GM21786 (cell line): ENCODE data around the gene BRINP3.

ENCODE experiments used
- ATAC-seq: cut with Tn5 transposase; IDR thresholded peaks from one replicate; pipeline ENCODE4 v1.9.1; 2021; ENCODE audit not compliant: unreplicated experiment

Gene BRINP3

DNA sequence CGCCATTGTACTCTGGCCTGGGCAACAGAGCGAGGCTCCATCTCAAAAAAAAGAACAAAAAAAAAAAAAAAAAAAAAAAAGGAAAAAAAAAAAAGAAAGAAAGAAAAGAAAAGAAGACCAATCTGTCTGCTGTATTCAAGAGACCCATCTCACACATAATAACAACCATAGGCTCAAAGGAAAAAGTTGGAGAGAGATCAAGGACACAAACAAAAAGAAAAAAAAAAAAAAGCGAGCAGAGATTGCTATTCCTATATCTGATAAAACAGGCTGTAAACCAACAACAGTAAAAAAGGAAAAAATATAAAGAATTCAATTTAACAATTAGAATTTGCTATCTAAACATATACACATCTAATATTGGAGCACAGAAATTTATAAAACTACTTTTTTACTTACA, 150.4 kb downstream of the BRINP3 start:
- no peak for ATAC-seq

DNA sequence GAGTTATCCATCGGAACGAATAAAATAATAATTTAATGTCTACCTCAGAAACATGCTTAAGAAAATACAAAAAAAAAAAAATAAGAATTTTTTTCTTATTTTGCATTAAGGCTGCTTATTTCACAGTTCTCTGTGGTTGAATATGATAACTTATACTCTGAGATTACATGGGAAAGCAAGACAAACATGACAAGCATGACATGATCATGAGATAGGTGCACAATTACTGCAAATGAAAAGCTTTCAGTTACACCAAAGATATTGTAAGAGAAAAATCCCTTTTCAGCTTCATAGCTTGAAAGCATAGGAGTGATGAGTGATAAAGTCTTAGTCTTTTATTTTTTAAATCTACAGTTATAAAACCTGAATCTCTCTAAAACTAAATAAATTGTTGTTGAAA, 154.1 kb downstream of the BRINP3 start:
- no peak for ATAC-seq

DNA sequence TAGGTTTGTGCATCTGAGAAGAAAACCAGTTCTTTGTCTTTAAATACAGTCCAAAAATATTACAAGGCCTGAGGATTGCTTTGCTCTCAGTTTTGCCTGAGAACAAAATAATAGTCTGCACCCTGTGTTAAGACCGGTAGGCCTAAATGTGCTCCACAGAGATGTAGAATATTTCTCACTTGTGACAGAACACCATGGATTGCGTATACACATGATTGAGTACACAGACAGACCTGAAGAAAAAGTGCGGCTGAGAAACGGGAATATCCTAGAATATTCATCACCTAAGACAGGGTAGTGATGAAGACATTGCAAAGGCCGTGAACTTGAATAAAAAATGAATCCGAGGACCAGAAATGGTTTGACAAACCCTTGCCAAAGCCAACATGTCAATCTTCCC, 155.4 kb downstream of the BRINP3 start:
- ATAC-seq = no peak

DNA sequence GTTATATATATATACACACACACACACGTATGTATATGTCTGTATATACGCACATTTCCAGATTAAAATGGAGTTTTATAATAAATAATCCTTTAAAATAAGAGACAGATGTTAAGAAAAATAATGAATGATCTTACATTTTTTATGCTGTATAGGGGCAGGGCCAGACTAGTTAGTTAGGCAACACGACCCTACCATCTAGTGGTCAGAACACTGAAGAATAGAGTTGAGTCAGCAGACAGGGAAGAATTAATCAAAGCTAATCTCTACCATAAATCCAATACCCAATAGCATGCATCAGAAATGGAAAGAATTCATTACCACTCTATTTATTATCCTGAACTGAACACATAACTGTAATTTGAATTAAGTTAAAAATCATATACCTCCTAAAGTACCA, 156.7 kb downstream of the BRINP3 start:
- ATAC-seq = no peak

DNA sequence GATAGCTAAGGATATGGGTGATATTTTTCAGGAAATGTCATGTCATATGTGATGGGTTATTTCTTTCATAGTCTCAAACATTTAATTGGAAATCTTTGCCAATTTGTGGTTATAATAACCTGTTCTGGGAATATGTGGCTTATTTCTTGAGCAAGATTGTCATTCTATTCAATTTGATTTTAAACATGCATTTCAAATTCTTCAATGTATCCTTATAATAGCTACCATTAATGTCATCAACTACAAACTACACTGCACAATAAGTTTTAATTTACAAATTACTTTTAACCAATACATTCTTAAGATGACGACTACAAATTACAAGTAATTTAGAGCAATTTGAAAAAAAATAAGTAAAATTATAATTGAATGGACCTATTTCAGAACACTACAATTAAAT, 164.9 kb downstream of the BRINP3 start:
- ATAC-seq = no peak

DNA sequence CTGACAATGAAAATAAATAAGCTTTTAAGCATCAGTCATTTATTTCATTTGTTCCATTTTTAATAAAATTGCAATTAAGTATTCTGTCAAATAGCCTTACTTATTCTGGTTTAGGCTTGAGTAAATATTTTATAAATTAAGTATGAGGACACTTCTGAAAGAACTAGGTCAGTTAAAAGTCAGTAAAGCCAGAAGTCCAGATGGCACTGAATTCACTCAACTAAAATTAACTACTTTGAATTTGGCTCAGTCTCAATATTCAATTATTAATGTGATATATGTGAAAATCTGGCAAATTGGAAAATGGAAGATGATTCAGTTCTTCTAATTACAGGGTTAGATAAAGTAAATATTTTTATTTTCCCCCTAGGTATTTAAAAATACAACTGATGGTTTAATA, 174.2 kb downstream of the BRINP3 start:
- ATAC-seq = no peak

DNA sequence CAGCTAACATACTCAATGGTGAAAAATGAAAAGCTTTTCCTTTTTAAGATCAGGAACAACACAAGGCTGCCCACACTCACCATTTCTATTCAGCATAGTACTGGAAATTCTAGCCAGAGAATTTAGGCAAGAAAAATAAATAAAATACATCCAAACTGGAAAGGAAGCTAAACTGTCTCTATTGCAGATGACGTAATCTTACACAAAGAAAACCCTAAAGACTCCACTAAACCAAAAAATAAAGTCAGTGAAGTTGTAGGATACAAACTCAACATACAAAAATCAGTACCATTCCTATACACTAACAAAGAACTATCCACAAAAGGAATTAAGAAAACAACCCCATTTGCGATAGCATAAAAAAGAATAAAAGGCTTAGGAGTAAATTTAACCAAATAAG, 181.2 kb downstream of the BRINP3 start:
- no peak for ATAC-seq

DNA sequence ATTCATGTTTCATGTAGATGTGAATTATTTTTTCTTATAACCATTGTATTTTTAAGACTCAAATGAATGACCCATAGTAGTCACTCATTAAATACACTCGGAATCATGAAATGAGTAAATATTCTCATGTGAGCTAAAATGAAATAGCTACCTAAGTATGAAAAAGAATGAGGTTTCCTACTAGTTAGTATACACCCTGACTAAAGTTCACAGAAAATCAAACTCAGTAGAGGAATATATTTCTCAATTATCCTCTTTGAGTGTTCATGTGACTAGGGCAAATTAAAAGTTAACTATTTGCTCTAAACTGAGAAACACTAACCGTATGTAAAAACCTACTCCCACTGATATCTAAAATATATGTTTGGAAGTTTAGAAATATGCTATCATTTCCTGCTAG, 187.8 kb downstream of the BRINP3 start:
- ATAC-seq = no peak

DNA sequence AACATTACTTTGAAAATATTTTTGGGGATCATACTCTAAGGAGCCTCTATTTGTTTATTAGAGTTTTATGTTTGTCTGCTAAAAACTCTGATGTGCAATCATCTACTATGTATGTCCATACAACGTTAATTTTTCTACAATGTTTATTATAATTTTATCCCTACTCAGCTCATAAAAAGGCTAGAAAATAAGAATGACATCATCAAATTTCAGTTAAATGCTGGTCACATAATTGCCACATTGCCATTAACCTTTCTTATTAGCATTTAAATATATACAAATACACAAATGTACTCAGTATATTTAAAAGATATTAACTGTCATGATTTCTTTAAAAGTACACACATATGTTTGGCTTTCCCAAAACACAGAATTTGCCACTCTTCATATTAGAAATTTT, 191.6 kb downstream of the BRINP3 start:
- ATAC-seq = no peak

DNA sequence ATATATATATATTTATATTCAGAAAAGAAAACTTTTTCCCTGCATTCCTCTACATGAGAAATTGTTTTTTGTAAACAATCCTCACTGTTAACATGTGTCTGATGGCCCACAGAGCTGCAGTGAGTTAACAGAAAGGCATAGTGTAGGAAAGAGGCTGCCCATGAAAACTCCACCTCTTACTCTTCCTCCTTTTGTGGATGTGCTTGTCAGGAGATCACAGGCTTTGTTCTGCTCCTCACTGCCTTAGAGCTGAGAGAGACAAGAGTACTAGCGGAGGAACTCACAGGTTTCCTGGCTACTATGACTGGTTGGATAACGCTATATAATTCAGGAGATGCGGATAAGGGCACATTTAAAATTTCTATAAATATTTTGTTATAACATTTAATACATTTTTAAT, 200.6 kb downstream of the BRINP3 start:
- no peak for ATAC-seq

DNA sequence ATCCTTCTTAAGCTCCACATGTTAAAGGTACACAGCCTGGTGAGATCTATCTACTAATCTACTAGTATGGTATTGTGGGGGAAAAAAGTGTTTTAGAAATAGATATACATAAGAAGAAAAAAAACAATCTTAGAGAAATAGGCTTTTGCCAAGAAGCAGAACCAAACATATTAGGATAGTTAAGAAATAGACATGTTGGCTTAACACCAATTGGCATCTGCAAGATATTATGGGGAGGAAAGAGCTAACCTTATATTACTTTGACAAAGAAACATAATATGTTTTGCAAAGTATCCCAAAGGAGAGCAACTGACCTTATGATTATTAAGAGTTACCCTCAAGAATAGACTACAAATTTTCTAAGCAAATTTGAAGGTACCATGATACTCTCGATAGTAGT, 202.9 kb downstream of the BRINP3 start:
- ATAC-seq = no peak

DNA sequence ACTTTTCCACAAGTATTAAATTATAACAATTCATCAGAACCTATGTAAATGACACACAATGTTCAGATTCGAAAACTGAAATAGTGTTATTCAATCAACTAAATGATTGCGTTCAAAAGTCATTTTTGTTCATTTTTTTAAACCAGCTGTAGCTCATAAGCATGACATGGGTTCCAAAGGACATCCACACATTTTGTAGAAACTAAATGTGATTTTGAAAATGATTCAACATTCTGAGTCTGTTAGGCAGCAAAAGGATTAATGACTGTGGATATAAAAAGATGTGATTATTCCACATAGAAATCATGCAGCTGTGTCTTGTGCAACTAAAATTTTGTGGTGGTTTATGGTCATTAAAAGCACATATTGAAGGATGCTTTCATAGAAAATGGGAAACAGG, 204.5 kb downstream of the BRINP3 start:
- ATAC-seq = no peak

DNA sequence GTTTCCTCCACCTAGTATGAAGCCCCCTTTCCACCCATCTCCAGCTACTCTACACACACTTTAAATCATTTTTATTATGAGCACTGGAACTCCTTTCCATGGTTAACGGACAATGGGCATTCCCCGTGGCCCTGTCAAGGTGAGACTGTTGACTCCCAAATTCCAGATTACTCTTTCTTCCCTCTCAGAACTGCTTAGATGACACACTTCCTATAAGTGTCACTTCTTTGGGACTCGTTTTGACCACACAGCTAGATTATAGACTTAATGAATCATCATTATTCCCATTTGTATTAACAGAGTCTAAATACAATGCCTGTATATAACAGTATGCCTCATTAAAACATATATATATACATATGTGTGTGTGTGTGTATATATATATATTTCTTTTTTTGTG, 215.1 kb downstream of the BRINP3 start:
- no peak for ATAC-seq

DNA sequence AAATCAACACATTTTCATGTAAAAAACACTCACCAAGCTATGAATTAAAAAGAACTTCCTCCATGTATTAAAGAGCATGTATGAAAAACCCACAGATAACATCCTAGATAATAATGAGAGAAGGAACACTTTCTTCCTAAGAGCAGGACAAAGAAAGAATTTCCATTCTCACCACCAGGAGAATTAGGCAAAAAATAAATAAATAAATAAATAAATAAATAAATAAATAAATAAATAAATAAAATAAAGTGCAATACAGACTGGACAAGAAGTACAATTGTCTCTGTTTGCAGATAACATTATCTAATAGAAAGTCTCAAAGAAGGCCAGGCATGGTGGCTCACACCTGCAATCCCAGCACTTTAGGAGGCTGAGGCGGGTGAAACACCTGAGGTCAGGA, 218.2 kb downstream of the BRINP3 start:
- no peak for ATAC-seq

DNA sequence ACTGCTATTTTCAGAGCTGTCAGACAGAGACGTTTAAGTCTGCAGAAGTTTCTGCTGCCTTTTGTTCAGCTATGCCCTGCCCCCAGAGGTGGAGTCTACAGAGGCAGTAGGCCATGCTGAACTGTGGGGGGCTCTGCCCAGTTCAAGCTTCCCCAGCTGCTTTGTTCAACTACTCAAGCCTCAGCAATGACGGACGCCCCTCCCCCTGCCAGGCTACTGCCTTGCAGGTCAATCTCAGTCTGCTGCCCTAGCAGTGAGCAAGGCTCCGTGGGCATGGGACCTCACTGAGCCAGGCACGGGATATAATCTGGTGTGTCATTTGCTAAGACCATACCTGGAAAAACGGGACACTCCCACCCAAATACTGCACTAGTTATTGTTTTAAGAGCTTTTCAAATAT, 219.7 kb downstream of the BRINP3 start:
- ATAC-seq = no peak

DNA sequence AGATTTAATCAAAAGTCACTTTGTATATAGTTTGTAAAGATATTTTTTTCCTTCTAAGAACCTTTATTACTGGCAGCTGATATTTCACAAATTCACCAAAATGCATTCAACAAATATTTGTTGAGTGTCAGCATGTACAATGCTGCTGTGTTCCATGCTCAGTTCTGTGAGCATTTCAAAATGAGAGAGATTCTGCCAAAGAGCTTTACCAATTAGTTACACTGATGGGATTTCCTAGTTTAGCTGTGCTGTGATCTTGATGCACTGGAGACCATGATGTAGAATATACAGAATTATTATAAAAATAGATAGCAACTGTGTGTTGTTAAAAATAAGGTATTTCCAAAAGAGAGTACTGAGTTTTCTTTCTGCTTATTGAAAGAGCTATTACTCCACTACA, 225.6 kb downstream of the BRINP3 start:
- no peak for ATAC-seq

DNA sequence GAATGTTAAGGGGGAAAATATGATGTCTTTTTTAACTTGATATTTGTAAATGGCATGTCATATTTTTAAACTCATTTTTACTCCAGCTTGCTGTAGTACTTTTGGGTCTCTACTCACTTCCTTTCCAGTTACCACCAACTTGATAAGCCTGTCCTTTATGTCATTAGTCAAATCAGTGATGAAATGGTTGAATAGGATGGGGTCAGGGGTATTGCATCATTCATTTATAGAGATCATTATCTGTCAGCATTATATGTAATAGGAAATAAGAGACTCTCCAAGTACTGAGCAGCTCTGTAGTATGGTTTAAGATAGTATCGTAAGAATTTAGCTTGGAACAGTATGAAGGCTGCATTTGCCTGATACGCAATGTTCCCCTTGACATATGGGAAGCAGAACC, 227.3 kb downstream of the BRINP3 start:
- ATAC-seq = no peak

DNA sequence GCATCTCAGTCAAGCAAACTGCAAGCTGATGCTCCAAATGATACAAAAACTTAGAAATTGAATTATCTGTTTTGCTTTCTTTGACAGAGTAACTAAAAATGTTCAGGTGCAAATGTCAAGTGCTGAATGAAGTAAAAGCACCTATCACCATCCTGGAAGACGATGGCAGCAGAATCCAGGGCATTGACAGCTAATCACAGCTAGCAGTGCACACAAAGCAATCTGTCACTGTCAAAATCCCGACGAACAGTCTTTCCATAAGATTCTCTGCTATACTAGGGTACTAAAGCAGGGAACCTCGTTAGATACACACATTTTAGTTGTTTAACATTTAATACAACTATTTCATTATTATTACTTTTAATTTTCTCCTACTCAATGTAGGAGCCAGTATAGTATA, 233.3 kb downstream of the BRINP3 start:
- ATAC-seq = no peak

DNA sequence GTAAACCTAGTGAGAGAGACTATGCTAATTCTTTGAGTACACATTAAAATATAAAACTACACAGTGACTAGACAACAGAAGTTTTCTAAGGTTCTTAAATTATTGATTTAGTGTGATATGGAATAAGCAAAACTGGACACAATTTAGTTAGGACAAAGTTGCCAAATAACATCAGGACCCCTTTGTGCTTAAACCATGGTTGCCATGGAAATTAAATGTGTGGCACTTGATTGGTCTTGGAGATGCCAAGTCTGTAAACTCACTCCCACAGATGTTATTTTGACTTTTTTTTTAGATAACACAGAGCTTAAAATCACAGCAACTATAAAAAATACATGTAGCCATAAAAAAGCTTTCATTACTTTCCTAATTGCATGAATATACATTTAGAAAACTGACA, 234.6 kb downstream of the BRINP3 start:
- no peak for ATAC-seq

DNA sequence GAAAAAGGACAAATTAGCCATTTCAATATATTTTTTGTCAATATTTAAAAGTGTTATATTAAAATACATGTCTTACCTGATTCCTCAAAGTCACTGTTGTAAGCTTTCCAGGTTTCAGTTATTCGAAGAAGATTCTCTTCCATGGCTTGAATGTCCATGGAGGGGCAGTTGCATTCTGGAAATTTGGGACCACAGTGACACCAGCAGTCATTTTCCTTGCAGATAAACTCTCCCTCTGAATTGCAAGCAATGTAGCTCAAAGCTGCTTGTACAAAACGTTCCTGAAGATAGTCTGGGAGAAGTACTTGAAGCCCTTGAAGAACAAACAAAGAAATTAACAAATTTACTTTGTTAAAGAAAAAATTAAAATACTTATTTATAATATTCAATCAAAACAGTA, 251.7 kb downstream of the BRINP3 start:
- no peak for ATAC-seq

DNA sequence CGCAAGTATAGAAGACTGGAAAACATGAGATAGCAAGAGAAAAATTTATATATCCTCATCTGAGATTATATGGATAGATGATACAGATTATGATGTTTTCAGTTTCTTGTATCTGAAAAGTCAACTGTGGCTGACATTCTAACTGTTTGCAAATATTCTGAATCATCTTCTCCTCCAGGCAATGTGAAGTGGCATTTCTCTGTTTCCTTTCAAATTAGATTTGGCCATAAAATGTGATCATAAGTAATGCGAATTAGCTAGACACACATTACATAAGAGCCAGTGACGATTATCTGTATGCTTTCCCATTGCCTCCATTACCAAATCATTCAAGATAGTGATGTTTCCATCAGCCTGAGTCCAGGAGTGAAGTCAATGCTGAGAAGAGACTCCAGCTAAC, 265.2 kb downstream of the BRINP3 start:
- no peak for ATAC-seq

DNA sequence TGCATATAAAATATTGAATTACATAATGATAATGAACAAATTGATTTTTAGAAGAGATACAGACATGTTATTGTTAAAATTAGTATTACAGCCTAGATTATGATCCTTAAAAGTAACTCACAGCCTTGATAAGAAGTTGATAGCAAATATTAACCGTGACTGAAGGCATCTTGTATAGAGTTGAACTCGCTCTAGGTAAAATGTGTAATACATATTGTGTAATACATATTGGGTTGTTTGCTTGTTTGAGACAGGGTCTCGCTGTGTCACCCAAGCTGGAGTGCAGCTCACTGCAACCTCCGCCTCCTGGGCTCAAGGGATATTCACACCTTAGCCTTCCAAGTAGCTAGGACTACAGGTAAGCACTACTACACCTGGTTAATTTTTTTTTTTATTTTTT, 269.9 kb downstream of the BRINP3 start:
- no peak for ATAC-seq

DNA sequence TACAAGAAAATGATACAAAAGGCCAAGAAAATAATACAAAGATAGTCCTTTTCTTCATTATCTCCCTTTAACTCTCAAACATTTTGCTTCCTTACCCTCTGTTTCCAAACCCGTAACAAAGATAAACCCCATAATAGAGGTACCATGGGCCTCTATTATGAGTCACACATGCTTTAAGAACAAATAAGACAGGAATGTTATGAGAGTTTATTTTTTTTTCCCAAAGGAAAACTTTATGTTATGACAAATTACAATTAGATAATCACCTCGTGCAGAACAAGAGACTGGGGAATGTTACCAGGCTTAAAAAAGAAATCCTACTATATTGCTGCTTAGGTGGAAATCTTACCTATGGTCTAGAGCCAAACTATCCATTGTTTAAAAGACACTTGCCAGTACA, 272.0 kb downstream of the BRINP3 start:
- no peak for ATAC-seq

DNA sequence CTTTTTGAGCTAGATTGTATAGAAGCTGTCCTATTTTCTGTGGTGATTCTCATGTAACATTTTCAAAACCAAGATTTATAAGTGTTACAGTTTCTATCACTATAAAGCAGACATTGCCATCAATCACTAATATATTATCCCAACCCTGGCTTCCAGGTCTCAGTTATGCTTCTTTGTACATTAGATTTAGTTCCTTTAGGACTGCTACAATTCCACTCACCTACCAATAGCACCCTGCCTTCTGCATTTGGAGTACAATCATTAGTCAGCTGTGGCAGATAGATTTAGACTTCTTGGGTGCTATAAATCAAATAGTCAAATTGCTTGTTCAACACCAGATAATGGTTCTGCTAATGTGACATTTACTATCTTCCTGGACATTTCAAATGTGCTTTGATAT, 281.6 kb downstream of the BRINP3 start:
- no peak for ATAC-seq
